ENCODE measurements around the gene DHRS12.

DHRS12 gene

GRCh38 chr13:51745243-51745642 lies 58.7 kb downstream of the DHRS12 start:
- H3K4me3 ChIP-seq (ENCODE audit: severe bottlenecking), result no peak overlapping the region
- no peak for TF ChIP-seq CTCF (IDR thresholded peaks at IDR 0.05; ENCODE audit: poor library complexity, severe bottlenecking)
- H3K27me3 ChIP-seq (ENCODE audit: insufficient read depth, poor library complexity, severe bottlenecking), result no peaks in the 10 kb centered on the region
- H3K27ac ChIP-seq (ENCODE audit: poor library complexity, severe bottlenecking), result no peak overlapping the region
- H3K36me3 ChIP-seq (ENCODE audit: low read depth), result peaks cover 80% of the 10 kb centered on the region
- ATAC-seq (ENCODE audit: low read depth) (no peak), DNase-seq (ENCODE audit: low spot score) (no peak)
- H3K9me3 ChIP-seq (ENCODE audit: severe bottlenecking), result peaks cover 2% of the 10 kb centered on the region
- H3K4me1 ChIP-seq (ENCODE audit: insufficient read depth, poor library complexity, severe bottlenecking), result no peaks in the 10 kb centered on the region

DNA sequence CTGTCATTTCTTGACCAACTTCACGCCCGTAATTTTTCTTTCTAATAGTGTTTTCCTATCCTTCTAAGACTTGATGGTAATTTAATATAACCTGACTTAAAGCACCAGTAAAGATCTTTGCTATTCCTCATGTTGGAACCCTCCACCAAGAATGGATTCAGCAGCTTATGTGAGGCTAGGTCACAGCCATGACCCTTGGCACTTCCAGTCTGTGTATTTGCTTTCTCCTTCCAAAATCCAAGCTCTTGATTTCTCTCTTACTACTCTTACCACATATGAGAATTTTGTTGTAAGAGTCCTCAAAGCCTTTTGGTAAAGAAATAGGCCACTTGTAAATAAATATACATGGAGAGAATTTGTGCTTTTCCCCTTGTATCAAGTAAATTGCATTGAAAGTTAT lies 61.4 kb downstream of the DHRS12 start:
- Histone ChIP-seq H3K4me1 (ENCODE audit: insufficient read depth, poor library complexity, severe bottlenecking) (no peaks in the 10 kb centered on the region), H3K27ac (ENCODE audit: poor library complexity, severe bottlenecking) (no peak overlapping the region), H3K27me3 (ENCODE audit: insufficient read depth, poor library complexity, severe bottlenecking) (no peaks in the 10 kb centered on the region), H3K36me3 (ENCODE audit: low read depth) (peaks cover 80% of the 10 kb centered on the region), H3K4me3 (ENCODE audit: severe bottlenecking) (no peak overlapping the region), H3K9me3 (ENCODE audit: severe bottlenecking) (peaks cover 2% of the 10 kb centered on the region)
- ATAC-seq (ENCODE audit: low read depth), result no peak
- no peak for TF ChIP-seq CTCF (IDR thresholded peaks at IDR 0.05; ENCODE audit: poor library complexity, severe bottlenecking)
- no peak for DNase-seq (ENCODE audit: low spot score)

GRCh38 chr13:51742031-51742430 lies 61.9 kb downstream of the DHRS12 start:
- DNase-seq (ENCODE audit: low spot score) (no peak), ATAC-seq (ENCODE audit: low read depth) (no peak)
- peaks cover 2% of the 10 kb centered on the region for H3K9me3 ChIP-seq (ENCODE audit: severe bottlenecking)
- H3K4me3 ChIP-seq (ENCODE audit: severe bottlenecking), result no peak overlapping the region
- no peaks in the 10 kb centered on the region for H3K27me3 ChIP-seq (ENCODE audit: insufficient read depth, poor library complexity, severe bottlenecking)
- peaks cover 77% of the 10 kb centered on the region for H3K36me3 ChIP-seq (ENCODE audit: low read depth)
- TF ChIP-seq CTCF (IDR thresholded peaks at IDR 0.05; ENCODE audit: poor library complexity, severe bottlenecking), result no peak
- H3K4me1 ChIP-seq (ENCODE audit: insufficient read depth, poor library complexity, severe bottlenecking), result no peaks in the 10 kb centered on the region
- H3K27ac ChIP-seq (ENCODE audit: poor library complexity, severe bottlenecking), result no peak overlapping the region

DNA sequence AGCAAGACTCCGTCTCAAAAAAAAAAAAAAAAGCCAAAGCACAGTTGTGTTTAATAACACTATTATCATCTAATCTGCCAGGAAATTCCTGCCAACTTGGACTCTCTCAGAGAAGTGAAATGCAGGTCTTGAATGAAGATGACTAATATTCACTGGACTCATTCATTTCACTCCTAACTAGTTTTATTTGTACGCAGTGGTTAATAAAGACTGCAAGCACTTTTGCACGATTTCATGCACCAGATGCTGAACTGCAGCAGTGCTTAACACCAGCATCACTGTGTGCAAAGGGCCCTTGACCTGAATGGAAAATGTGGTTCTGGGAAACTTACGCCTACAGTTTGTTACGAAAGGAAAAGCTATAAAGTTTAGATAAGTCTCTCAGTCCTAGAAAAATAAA lies 63.3 kb downstream of the DHRS12 start:
- Histone ChIP-seq H3K27me3 (ENCODE audit: insufficient read depth, poor library complexity, severe bottlenecking) (no peaks in the 10 kb centered on the region), H3K4me3 (ENCODE audit: severe bottlenecking) (no peak overlapping the region), H3K27ac (ENCODE audit: poor library complexity, severe bottlenecking) (no peak overlapping the region), H3K9me3 (ENCODE audit: severe bottlenecking) (no peaks in the 10 kb centered on the region), H3K4me1 (ENCODE audit: insufficient read depth, poor library complexity, severe bottlenecking) (no peaks in the 10 kb centered on the region), H3K36me3 (ENCODE audit: low read depth) (peaks cover 78% of the 10 kb centered on the region)
- no peak for ATAC-seq (ENCODE audit: low read depth)
- TF ChIP-seq CTCF (IDR thresholded peaks at IDR 0.05; ENCODE audit: poor library complexity, severe bottlenecking), result no peak
- no peak for DNase-seq (ENCODE audit: low spot score)

DNA sequence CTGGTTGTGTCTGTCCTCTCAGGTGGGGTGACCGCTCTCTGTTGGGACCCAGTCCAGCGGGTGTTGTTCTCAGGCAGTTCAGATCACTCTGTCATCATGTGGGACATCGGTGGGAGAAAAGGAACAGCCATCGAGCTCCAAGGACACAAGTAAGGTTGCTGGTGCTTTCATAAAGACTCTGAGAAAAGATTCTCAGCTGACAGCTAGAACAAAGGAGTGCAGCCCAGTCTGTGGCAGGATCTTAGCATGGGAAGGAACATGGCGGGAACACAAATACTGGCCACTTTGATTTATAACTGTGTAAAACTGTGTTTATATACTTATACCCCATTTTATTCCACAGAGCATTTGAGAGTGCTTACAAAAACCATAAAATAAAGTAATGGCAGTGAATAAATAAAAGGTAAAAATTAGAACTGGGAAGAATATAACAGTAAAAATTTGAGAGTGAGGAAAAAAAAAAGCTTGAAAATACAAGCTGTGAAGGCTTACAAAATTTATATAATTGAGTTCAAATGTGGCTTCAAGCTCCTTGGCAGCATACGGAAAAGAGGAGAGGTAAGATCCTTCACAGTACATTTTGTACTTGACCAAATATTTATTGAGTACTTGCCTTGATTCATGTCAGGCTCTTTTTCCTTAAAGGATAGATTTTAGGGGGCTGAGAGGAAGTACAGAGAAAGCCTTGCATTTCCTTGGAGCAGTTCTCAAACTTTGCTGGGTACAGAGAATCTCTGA lies 64.8 kb downstream of the DHRS12 start:
- H3K36me3 ChIP-seq (ENCODE audit: low read depth), result peaks cover 81% of the 10 kb centered on the region
- no peaks in the 10 kb centered on the region for H3K27me3 ChIP-seq (ENCODE audit: insufficient read depth, poor library complexity, severe bottlenecking)
- ATAC-seq (ENCODE audit: low read depth), result no peak
- no peak for TF ChIP-seq CTCF (IDR thresholded peaks at IDR 0.05; ENCODE audit: poor library complexity, severe bottlenecking)
- H3K4me3 ChIP-seq (ENCODE audit: severe bottlenecking), result no peak overlapping the region
- no peaks in the 10 kb centered on the region for H3K4me1 ChIP-seq (ENCODE audit: insufficient read depth, poor library complexity, severe bottlenecking)
- H3K27ac ChIP-seq (ENCODE audit: poor library complexity, severe bottlenecking), result no peak overlapping the region
- no peak for DNase-seq (ENCODE audit: low spot score)
- H3K9me3 ChIP-seq (ENCODE audit: severe bottlenecking), result no peaks in the 10 kb centered on the region

Data from RWPE2 (cell line).